WERI-Rb-1 (cell line): ENCODE data around the gene CHAD.

Experiments used
- DNase-seq: peaks from one replicate; pipeline ENCODE4 v3.0.0-alpha.2; 2020
- H3K27ac ChIP-seq: fragments of 250-450 bp; sonication (Bioruptor Pico); 2 replicates; pipeline ENCODE4 v1.5.1; 2020; ENCODE audit warnings: mild to moderate bottlenecking, moderate library complexity
- H3K27me3 ChIP-seq: fragments of 250-450 bp; sonication (Bioruptor Pico); 2 replicates; pipeline ENCODE4 v1.5.1; 2021; ENCODE audit warnings: mild to moderate bottlenecking, low read depth, moderate library complexity; ENCODE audit not compliant: insufficient read depth, severe bottlenecking
- H3K36me3 ChIP-seq: fragments of 250-450 bp; sonication (Bioruptor Pico); 2 replicates; pipeline ENCODE4 v1.5.1; 2020; ENCODE audit warnings: mild to moderate bottlenecking, moderate library complexity
- H3K4me3 ChIP-seq: 2 replicates; pipeline ENCODE4 v1.5.1; 2011; ENCODE audit warnings: low read depth, mild to moderate bottlenecking, control low read depth, low read length
- H3K9me3 ChIP-seq: fragments of 250-450 bp; sonication (Bioruptor Pico); 2 replicates; pipeline ENCODE4 v1.5.1; 2021; ENCODE audit warnings: mild to moderate bottlenecking, moderate library complexity; ENCODE audit not compliant: severe bottlenecking
- TF ChIP-seq, protein P1 (sequence below): IDR thresholded peaks from 2 replicates; pipeline ENCODE4 v1.5.1; 2011; ENCODE audit warnings: low read depth, mild to moderate bottlenecking, control low read depth, inconsistent platforms, low read length

CHAD gene

DNA sequence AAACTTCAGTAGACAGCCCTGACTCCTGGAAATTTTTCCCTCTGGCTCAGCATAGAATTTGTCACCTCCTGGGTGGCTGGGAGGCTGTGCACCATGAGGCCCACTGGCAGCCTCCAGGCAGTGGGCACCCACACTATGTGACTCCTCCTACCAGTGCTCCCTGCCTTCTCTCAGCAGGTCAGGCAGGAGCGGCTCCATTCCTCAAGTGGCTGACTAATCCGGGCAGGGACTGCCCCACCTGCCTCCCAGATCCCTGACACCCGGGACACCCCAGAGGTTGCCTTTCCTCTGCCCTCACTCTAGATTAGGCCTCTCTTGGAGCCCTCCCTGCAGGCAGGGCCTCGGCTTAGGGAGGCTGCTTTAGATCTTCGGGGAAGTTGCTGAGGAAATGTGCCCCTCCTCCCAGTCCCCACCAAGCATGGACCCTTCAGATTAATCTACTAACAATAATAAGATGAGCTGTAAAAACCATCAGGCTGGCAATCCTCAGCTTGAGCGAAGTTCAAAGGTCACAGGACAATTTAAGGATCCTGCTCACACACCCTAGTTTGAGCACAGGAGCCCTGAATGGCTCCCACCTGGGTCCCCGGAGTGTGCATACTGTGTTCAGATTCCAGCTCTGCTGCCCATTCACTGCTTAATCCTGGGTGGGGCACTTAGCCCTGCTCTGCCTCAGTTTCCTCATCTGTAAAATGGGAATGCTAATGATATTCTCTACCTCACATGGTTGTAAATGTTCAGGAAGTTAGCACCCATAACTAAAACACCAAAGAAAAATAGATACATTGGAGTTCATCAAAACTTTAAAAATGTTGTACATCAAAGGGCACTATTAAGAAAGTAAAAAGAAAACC is 29.6 kb upstream of the CHAD start:
- peaks cover 3% of the 10 kb centered on the region for H3K9me3 ChIP-seq
- H3K27me3 ChIP-seq, result no peaks in the 10 kb centered on the region
- H3K27ac ChIP-seq, result no peak overlapping the region
- H3K4me3 ChIP-seq, result no peak overlapping the region
- DNase-seq, result peak; percentile 54
- TF ChIP-seq, protein P1, sequence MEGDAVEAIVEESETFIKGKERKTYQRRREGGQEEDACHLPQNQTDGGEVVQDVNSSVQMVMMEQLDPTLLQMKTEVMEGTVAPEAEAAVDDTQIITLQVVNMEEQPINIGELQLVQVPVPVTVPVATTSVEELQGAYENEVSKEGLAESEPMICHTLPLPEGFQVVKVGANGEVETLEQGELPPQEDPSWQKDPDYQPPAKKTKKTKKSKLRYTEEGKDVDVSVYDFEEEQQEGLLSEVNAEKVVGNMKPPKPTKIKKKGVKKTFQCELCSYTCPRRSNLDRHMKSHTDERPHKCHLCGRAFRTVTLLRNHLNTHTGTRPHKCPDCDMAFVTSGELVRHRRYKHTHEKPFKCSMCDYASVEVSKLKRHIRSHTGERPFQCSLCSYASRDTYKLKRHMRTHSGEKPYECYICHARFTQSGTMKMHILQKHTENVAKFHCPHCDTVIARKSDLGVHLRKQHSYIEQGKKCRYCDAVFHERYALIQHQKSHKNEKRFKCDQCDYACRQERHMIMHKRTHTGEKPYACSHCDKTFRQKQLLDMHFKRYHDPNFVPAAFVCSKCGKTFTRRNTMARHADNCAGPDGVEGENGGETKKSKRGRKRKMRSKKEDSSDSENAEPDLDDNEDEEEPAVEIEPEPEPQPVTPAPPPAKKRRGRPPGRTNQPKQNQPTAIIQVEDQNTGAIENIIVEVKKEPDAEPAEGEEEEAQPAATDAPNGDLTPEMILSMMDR, result no peak
- no peaks in the 10 kb centered on the region for H3K36me3 ChIP-seq

DNA sequence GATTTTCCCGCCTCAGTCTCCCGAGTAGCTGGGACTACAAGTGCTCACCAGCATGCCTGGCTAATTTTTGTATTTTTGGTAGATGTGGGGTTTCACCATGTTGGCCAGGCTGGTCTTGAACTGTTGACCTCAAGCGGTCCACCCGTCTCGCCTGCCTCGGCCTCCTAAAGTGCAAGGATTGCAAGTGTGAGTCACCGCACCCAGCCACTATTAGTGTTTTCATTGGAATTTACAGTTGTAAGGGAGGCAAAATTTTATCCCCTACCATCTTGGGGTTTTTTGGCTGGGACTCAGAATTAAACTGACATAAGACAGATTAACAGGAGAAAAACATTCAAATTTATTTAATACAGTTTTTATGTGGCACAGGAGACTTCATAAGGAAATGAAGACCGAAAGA is 27.2 kb upstream of the CHAD start:
- Histone ChIP-seq H3K9me3 (peaks cover 3% of the 10 kb centered on the region), H3K27ac (no peak overlapping the region), H3K27me3 (no peaks in the 10 kb centered on the region), H3K36me3 (no peaks in the 10 kb centered on the region), H3K4me3 (no peak overlapping the region)
- no peak for DNase-seq
- TF ChIP-seq, protein P1, result no peak

DNA sequence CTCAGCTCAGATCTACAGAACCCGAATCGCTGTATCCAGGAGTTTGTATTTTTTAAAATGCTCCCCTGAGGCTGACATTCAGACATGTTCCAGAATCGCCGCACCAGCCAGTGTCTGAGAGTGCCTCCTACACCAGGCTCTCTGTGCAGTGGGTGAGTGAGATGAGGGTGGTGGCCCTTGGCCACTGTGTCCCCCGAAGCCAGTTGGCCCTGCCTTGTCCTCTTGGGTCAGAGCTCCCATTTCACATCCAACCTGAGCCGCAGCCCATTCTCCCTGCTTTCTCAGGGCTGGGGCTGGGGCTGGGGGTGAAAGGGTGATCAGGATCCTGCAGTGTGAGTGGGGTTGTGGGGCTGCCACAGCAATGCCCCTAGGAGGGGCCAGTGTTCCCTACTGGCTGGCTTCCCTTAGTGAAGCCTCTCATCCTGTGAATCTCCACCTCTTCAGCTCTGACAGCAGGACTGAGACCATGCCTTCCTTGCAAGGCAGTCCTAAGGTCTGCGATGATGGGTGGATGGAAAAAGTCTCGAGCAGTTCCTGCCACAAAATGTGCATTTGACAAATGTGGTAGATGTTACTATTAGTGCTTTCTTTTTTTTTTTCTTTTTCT is 26.6 kb upstream of the CHAD start:
- H3K4me3 ChIP-seq, result no peak overlapping the region
- peaks cover 3% of the 10 kb centered on the region for H3K9me3 ChIP-seq
- no peak overlapping the region for H3K27ac ChIP-seq
- TF ChIP-seq, protein P1, result no peak
- DNase-seq, result no peak
- H3K36me3 ChIP-seq, result no peaks in the 10 kb centered on the region
- no peaks in the 10 kb centered on the region for H3K27me3 ChIP-seq

DNA sequence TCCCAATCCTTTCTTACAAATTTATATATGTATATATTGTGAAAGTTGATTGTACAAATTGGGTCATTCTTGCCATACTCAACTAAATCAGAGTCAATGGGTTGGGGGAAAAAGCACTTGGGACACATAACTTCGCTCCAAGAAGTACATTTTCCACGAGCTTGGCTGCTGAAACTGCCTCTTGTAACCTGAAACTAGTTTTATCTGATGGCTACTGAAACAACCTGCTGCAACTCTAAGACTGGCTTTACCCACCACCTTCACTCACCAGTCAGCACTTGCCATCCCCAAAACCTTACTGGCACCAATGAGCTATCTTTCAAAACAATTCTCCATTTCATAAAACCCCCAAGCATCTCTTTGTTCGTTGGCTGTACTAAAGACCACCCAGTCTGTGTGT is 25.1 kb upstream of the CHAD start:
- no peak overlapping the region for H3K4me3 ChIP-seq
- no peak for DNase-seq
- no peaks in the 10 kb centered on the region for H3K36me3 ChIP-seq
- TF ChIP-seq, protein P1, result no peak
- H3K27me3 ChIP-seq, result no peaks in the 10 kb centered on the region
- H3K27ac ChIP-seq, result no peak overlapping the region
- H3K9me3 ChIP-seq, result no peaks in the 10 kb centered on the region

DNA sequence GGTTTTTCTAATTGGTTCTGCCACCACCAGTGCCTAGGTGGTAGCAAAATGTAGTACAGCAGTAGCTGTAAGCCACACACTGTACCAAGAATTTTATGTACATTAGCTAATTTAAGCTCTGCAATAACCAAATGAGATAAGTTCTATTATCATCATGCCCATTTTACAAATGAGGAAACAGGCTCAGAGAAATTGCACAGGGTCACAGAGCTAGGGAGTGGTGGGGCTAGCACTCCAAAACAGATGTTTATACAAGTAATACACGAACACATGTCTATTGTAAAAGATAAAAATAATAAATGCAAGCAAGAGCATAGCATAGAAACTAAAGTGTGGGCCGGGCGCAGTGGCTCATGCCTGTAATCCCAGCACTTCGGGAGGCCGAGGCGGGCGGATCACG is 23.5 kb upstream of the CHAD start:
- H3K4me3 ChIP-seq, result no peak overlapping the region
- DNase-seq, result no peak
- TF ChIP-seq, protein P1, result no peak

More for the DNA sequence above, 23.5 kb upstream of the CHAD start:
- H3K36me3 ChIP-seq, result no peaks in the 10 kb centered on the region
- H3K27me3 ChIP-seq, result no peaks in the 10 kb centered on the region
- H3K9me3 ChIP-seq, result no peaks in the 10 kb centered on the region
- no peak overlapping the region for H3K27ac ChIP-seq
